Measurements from ENCODE around the gene CCDC142. TPM values are rescaled to one million over a fixed set of nuclear protein-coding genes. Genes with fewer than 3 reads are reported as not detected.

The CCDC142 gene
- total and polyA plus RNA-seq, 2 experiments from 2014 or later, result 5.1 to 12.3 TPM

Other genes with a start within 250 kb of the CCDC142 start
- 0.24 and 0.89 TPM in 2 replicates for gene SLC4A5, start 139.6 kb downstream of the CCDC142 start, total RNA-seq (2014; rRNA removed; shearing (Covaris generic))
- 0.50 and 0.70 TPM in 2 replicates for gene SLC4A5, start 139.6 kb downstream of the CCDC142 start, polyA plus RNA-seq (2016; fragmentation: Nextera tagmentation; extraction: Ambion mirVana)
- 131 and 145 TPM in 2 replicates for gene DCTN1, start 102.7 kb downstream of the CCDC142 start, total RNA-seq (2014; rRNA removed; shearing (Covaris generic))
- 108 and 126 TPM in 2 replicates for gene DCTN1, start 102.7 kb downstream of the CCDC142 start, polyA plus RNA-seq (2016; fragmentation: Nextera tagmentation; extraction: Ambion mirVana)
- gene C2orf81, start 61.4 kb downstream of the CCDC142 start, total RNA-seq (2014; rRNA removed; shearing (Covaris generic)), result 4.6 TPM in 2 replicates
- gene C2orf81, start 61.4 kb downstream of the CCDC142 start, polyA plus RNA-seq (2016; fragmentation: Nextera tagmentation; extraction: Ambion mirVana), result 3.7 and 3.8 TPM in 2 replicates
- 41.3 and 41.6 TPM in 2 replicates for gene WDR54, start 61.3 kb downstream of the CCDC142 start, total RNA-seq (2014; rRNA removed; shearing (Covaris generic))
- 35.2 and 42.6 TPM in 2 replicates for gene WDR54, start 61.3 kb downstream of the CCDC142 start, polyA plus RNA-seq (2016; fragmentation: Nextera tagmentation; extraction: Ambion mirVana)
- 42.8 and 50.0 TPM in 2 replicates for gene RTKN, start 41.1 kb downstream of the CCDC142 start, total RNA-seq (2014; rRNA removed; shearing (Covaris generic))
- gene RTKN, start 41.1 kb downstream of the CCDC142 start, polyA plus RNA-seq (2016; fragmentation: Nextera tagmentation; extraction: Ambion mirVana), result 20.4 and 24.5 TPM in 2 replicates
- 17.5 and 21.8 TPM in 2 replicates for gene INO80B, start 27.9 kb downstream of the CCDC142 start, total RNA-seq (2014; rRNA removed; shearing (Covaris generic))
- gene INO80B, start 27.9 kb downstream of the CCDC142 start, polyA plus RNA-seq (2016; fragmentation: Nextera tagmentation; extraction: Ambion mirVana), result 5.1 and 6.1 TPM in 2 replicates
- gene WBP1, start 24.6 kb downstream of the CCDC142 start, total RNA-seq (2014; rRNA removed; shearing (Covaris generic)), result 52.4 and 64.4 TPM in 2 replicates
- gene WBP1, start 24.6 kb downstream of the CCDC142 start, polyA plus RNA-seq (2016; fragmentation: Nextera tagmentation; extraction: Ambion mirVana), result 53.0 and 62.0 TPM in 2 replicates
- gene MOGS, start 17.6 kb downstream of the CCDC142 start, total RNA-seq (2014; rRNA removed; shearing (Covaris generic)), result 56.5 and 61.6 TPM in 2 replicates
- 9.7 and 10.4 TPM in 2 replicates for gene MOGS, start 17.6 kb downstream of the CCDC142 start, polyA plus RNA-seq (2016; fragmentation: Nextera tagmentation; extraction: Ambion mirVana)
- gene MRPL53, start 10.3 kb downstream of the CCDC142 start, total RNA-seq (2014; rRNA removed; shearing (Covaris generic)), result 7.7 and 8.2 TPM in 2 replicates
- gene MRPL53, start 10.3 kb downstream of the CCDC142 start, polyA plus RNA-seq (2016; fragmentation: Nextera tagmentation; extraction: Ambion mirVana), result 65.1 and 70.4 TPM in 2 replicates
- 29.2 and 29.6 TPM in 2 replicates for gene TTC31, start 83 bp upstream of the CCDC142 start, total RNA-seq (2014; rRNA removed; shearing (Covaris generic))
- 13.1 and 15.8 TPM in 2 replicates for gene TTC31, start 83 bp upstream of the CCDC142 start, polyA plus RNA-seq (2016; fragmentation: Nextera tagmentation; extraction: Ambion mirVana)
- gene LBX2, start 16.6 kb upstream of the CCDC142 start, total RNA-seq (2014; rRNA removed; shearing (Covaris generic)), result 0.24 TPM in 1 of 2 replicates, not detected in the other
- gene LBX2, start 16.6 kb upstream of the CCDC142 start, polyA plus RNA-seq (2016; fragmentation: Nextera tagmentation; extraction: Ambion mirVana), result 0.57 and 0.82 TPM in 2 replicates
- 10.9 and 14.3 TPM in 2 replicates for gene PCGF1, start 24.7 kb upstream of the CCDC142 start, total RNA-seq (2014; rRNA removed; shearing (Covaris generic))
- gene PCGF1, start 24.7 kb upstream of the CCDC142 start, polyA plus RNA-seq (2016; fragmentation: Nextera tagmentation; extraction: Ambion mirVana), result 13.1 and 13.4 TPM in 2 replicates
- 0.21 TPM in 1 of 2 replicates, not detected in the other for gene TLX2, start 31.5 kb upstream of the CCDC142 start, total RNA-seq (2014; rRNA removed; shearing (Covaris generic))
- gene TLX2, start 31.5 kb upstream of the CCDC142 start, polyA plus RNA-seq (2016; fragmentation: Nextera tagmentation; extraction: Ambion mirVana), result 0.16 TPM in 1 of 2 replicates, not detected in the other
- gene DQX1, start 43.2 kb upstream of the CCDC142 start, total RNA-seq (2014; rRNA removed; shearing (Covaris generic)), result 0.52 and 0.74 TPM in 2 replicates
- gene DQX1, start 43.2 kb upstream of the CCDC142 start, polyA plus RNA-seq (2016; fragmentation: Nextera tagmentation; extraction: Ambion mirVana), result 0.32 and 0.54 TPM in 2 replicates
- gene AUP1, start 46.7 kb upstream of the CCDC142 start, total RNA-seq (2014; rRNA removed; shearing (Covaris generic)), result 89.4 and 105 TPM in 2 replicates
- 98.7 and 101 TPM in 2 replicates for gene AUP1, start 46.7 kb upstream of the CCDC142 start, polyA plus RNA-seq (2016; fragmentation: Nextera tagmentation; extraction: Ambion mirVana)
- gene HTRA2, start 46.9 kb upstream of the CCDC142 start, total RNA-seq (2014; rRNA removed; shearing (Covaris generic)), result 17.2 and 19.7 TPM in 2 replicates
- gene HTRA2, start 46.9 kb upstream of the CCDC142 start, polyA plus RNA-seq (2016; fragmentation: Nextera tagmentation; extraction: Ambion mirVana), result 17.8 and 19.5 TPM in 2 replicates
- 12.2 and 14.9 TPM in 2 replicates for gene LOXL3, start 70.9 kb upstream of the CCDC142 start, total RNA-seq (2014; rRNA removed; shearing (Covaris generic))
- gene LOXL3, start 70.9 kb upstream of the CCDC142 start, polyA plus RNA-seq (2016; fragmentation: Nextera tagmentation; extraction: Ambion mirVana), result 4.4 and 4.7 TPM in 2 replicates
- 14.6 and 15.5 TPM in 2 replicates for gene DOK1, start 71.7 kb upstream of the CCDC142 start, total RNA-seq (2014; rRNA removed; shearing (Covaris generic))
- gene DOK1, start 71.7 kb upstream of the CCDC142 start, polyA plus RNA-seq (2016; fragmentation: Nextera tagmentation; extraction: Ambion mirVana), result 3.4 and 3.9 TPM in 2 replicates
- gene M1AP, start 165.3 kb upstream of the CCDC142 start, total RNA-seq (2014; rRNA removed; shearing (Covaris generic)), result 5.2 and 12.1 TPM in 2 replicates
- gene M1AP, start 165.3 kb upstream of the CCDC142 start, polyA plus RNA-seq (2016; fragmentation: Nextera tagmentation; extraction: Ambion mirVana), result 2.8 and 5.1 TPM in 2 replicates
- 3.2 and 13.0 TPM in 2 replicates for gene SEMA4F, start 171.2 kb upstream of the CCDC142 start, total RNA-seq (2014; rRNA removed; shearing (Covaris generic))
- 1.5 and 2.2 TPM in 2 replicates for gene SEMA4F, start 171.2 kb upstream of the CCDC142 start, polyA plus RNA-seq (2016; fragmentation: Nextera tagmentation; extraction: Ambion mirVana)

All from GM23338 (cell line).